ENCODE data around the gene CNTNAP2. TPM values are rescaled to one million over a fixed set of nuclear protein-coding genes. Genes with fewer than 3 reads are reported as not detected.

Gene CNTNAP2
- total RNA-seq, 1 donor = 7.6 TPM

DNA sequence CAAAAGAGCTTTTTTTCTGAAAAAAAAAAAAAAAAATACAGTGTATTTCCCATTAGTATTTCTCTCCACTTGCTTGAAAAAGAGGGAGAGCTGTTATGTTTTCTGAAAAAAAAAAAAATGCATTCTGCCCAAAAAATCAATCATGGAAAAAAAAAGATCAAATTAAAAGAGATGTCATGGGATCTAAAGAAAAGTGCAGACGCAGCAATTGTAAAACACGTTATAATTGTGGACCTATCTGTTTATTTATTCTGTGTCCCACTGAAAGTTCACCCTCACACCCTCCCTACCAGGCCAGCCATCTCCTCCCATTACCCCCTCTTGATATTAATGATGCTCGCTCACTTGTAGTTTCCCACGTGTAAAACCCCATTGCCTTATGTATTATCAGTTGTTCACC lies 1800.0 kb downstream of the CNTNAP2 start:
- Histone ChIP-seq H3K79me2 (ENCODE audit: insufficient read depth, low read length) (no peaks in the 10 kb centered on the region), H3K4me3 (ENCODE audit: insufficient read depth, low read length) (no peak overlapping the region), H3K27ac (ENCODE audit: low read depth, low read length) (no peak overlapping the region), H3K27me3 (ENCODE audit: insufficient read depth, low read length) (no peaks in the 10 kb centered on the region), H3K9me3 (ENCODE audit: low read depth, low read length) (no peaks in the 10 kb centered on the region), H3K4me2 (ENCODE audit: insufficient read depth, low read length) (no peak overlapping the region), H2AFZ (ENCODE audit: low read length) (no peak overlapping the region), H3K4me1 (ENCODE audit: insufficient read depth, low read length) (no peaks in the 10 kb centered on the region), H4K20me1 (ENCODE audit: insufficient read depth, low read length) (no peaks in the 10 kb centered on the region), H3K36me3 (ENCODE audit: insufficient read depth, low read length) (no peaks in the 10 kb centered on the region)
- TF ChIP-seq, protein P1, sequence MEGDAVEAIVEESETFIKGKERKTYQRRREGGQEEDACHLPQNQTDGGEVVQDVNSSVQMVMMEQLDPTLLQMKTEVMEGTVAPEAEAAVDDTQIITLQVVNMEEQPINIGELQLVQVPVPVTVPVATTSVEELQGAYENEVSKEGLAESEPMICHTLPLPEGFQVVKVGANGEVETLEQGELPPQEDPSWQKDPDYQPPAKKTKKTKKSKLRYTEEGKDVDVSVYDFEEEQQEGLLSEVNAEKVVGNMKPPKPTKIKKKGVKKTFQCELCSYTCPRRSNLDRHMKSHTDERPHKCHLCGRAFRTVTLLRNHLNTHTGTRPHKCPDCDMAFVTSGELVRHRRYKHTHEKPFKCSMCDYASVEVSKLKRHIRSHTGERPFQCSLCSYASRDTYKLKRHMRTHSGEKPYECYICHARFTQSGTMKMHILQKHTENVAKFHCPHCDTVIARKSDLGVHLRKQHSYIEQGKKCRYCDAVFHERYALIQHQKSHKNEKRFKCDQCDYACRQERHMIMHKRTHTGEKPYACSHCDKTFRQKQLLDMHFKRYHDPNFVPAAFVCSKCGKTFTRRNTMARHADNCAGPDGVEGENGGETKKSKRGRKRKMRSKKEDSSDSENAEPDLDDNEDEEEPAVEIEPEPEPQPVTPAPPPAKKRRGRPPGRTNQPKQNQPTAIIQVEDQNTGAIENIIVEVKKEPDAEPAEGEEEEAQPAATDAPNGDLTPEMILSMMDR (IDR thresholded peaks at IDR 0.05; ENCODE audit: extremely low read depth, low read depth, low read length) = no peak
- no peak for DNase-seq (ENCODE audit: insufficient read length, low spot score, missing footprints)

DNA sequence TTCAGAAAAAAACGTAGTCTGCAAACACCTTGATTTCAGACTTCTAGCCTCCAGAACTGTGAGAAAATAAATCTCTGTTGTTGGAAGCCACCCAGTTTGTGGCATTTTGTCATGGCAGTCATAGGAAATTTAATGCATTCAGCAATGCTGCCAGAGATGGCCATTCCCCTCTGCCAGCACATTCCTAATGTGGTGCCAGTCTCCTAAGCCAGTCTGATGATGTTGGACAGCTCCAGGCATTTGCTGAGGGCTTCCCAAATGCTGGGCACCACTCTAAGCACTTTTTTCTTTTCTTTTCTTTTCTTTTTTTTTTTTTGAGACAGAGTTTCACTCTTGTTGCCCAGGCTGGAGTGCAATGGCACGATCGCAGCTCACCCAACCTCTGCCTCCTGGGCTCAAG lies 1807.2 kb downstream of the CNTNAP2 start:
- Histone ChIP-seq H3K27ac (ENCODE audit: low read depth, low read length) (no peak overlapping the region), H3K27me3 (ENCODE audit: insufficient read depth, low read length) (no peaks in the 10 kb centered on the region), H3K4me3 (ENCODE audit: insufficient read depth, low read length) (no peak overlapping the region), H3K36me3 (ENCODE audit: insufficient read depth, low read length) (no peaks in the 10 kb centered on the region), H4K20me1 (ENCODE audit: insufficient read depth, low read length) (no peaks in the 10 kb centered on the region), H3K4me2 (ENCODE audit: insufficient read depth, low read length) (no peak overlapping the region), H3K4me1 (ENCODE audit: insufficient read depth, low read length) (no peaks in the 10 kb centered on the region), H3K9me3 (ENCODE audit: low read depth, low read length) (no peaks in the 10 kb centered on the region), H2AFZ (ENCODE audit: low read length) (no peak overlapping the region), H3K79me2 (ENCODE audit: insufficient read depth, low read length) (no peaks in the 10 kb centered on the region)
- DNase-seq (ENCODE audit: insufficient read length, low spot score, missing footprints) = no peak
- TF ChIP-seq, protein P1 (IDR thresholded peaks at IDR 0.05; ENCODE audit: extremely low read depth, low read depth, low read length) = no peak

DNA sequence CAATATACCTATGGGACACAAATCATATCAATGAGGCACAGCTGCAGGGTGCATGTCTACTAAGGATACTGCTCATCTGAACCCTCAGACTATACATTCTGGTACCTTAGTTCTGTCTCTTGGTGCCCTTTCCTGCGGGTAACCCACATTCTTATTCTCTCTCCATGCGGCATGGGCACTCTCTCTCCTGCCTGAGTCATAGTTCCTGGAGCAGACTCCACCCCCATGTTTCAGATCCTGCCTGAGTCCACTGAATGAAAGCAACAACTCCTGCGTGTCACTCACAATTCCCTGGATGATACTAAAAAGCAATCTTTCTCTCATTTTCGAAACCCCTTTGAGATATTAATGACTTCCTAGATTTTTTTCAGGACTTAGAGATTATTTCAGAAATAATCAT lies 1820.8 kb downstream of the CNTNAP2 start:
- Histone ChIP-seq H4K20me1 (ENCODE audit: insufficient read depth, low read length) (no peaks in the 10 kb centered on the region), H3K27me3 (ENCODE audit: insufficient read depth, low read length) (no peaks in the 10 kb centered on the region), H3K4me1 (ENCODE audit: insufficient read depth, low read length) (no peaks in the 10 kb centered on the region), H3K4me3 (ENCODE audit: insufficient read depth, low read length) (no peak overlapping the region), H2AFZ (ENCODE audit: low read length) (no peak overlapping the region), H3K27ac (ENCODE audit: low read depth, low read length) (no peak overlapping the region), H3K4me2 (ENCODE audit: insufficient read depth, low read length) (no peak overlapping the region), H3K79me2 (ENCODE audit: insufficient read depth, low read length) (no peaks in the 10 kb centered on the region), H3K36me3 (ENCODE audit: insufficient read depth, low read length) (no peaks in the 10 kb centered on the region), H3K9me3 (ENCODE audit: low read depth, low read length) (no peaks in the 10 kb centered on the region)
- DNase-seq (ENCODE audit: insufficient read length, low spot score, missing footprints) = no peak
- TF ChIP-seq, protein P1 (IDR thresholded peaks at IDR 0.05; ENCODE audit: extremely low read depth, low read depth, low read length) = no peak

DNA sequence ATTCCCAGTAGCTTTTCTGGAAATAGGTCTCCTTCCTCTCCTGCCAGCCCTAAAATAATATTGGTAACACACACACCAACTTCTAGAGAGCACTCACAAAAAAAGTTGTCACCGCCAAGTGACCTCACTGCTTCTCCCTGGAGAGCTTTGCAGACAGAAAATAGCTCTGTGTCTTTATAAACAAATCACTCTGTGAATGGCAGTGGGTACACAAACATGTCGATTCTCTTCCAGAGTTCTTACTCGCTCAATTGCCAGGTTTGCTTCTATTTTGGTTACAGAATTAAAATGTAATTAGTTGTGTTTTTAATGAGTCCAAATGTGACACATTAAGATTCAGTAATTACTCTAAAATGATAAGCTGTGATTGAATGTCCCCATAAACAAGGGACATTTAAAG lies 1824.8 kb downstream of the CNTNAP2 start:
- Histone ChIP-seq H3K27ac (ENCODE audit: low read depth, low read length) (no peak overlapping the region), H3K4me2 (ENCODE audit: insufficient read depth, low read length) (no peak overlapping the region), H4K20me1 (ENCODE audit: insufficient read depth, low read length) (no peaks in the 10 kb centered on the region), H3K27me3 (ENCODE audit: insufficient read depth, low read length) (no peaks in the 10 kb centered on the region), H3K4me3 (ENCODE audit: insufficient read depth, low read length) (no peak overlapping the region), H3K9me3 (ENCODE audit: low read depth, low read length) (no peaks in the 10 kb centered on the region), H3K36me3 (ENCODE audit: insufficient read depth, low read length) (no peaks in the 10 kb centered on the region), H3K4me1 (ENCODE audit: insufficient read depth, low read length) (no peaks in the 10 kb centered on the region), H3K79me2 (ENCODE audit: insufficient read depth, low read length) (no peaks in the 10 kb centered on the region), H2AFZ (ENCODE audit: low read length) (peak overlapping the region; percentile 62)
- TF ChIP-seq, protein P1 (IDR thresholded peaks at IDR 0.05; ENCODE audit: extremely low read depth, low read depth, low read length) = no peak
- no peak for DNase-seq (ENCODE audit: insufficient read length, low spot score, missing footprints)
